ENCODE measurements around the gene ZNF35.
"Not testable (repeated sequence)": the region's sequence is repeated elsewhere in the genome, so short reads cannot be mapped to it uniquely, and the experiment has no call there.

The ZNF35 gene

DNA sequence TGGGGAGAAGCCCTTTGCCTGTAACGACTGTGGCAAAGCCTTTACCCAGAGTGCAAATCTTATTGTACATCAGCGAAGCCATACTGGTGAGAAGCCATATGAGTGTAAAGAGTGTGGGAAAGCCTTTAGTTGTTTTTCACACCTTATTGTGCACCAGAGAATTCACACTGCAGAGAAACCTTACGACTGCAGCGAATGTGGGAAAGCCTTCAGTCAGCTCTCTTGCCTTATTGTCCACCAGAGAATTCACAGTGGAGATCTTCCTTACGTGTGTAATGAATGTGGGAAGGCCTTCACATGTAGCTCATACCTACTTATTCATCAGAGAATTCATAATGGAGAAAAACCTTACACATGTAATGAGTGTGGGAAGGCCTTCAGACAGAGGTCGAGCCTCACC is 10.9 kb downstream of the ZNF35 start:
- no peak overlapping the region for H3K4me3 ChIP-seq (ENCODE audit: low read length)
- no peaks in the 10 kb centered on the region for H3K9me3 ChIP-seq (ENCODE audit: control insufficient read depth, low read depth, low read length)
- H3K9ac ChIP-seq (ENCODE audit: low read length): no peak overlapping the region
- H3K27me3 ChIP-seq (ENCODE audit: control insufficient read depth, insufficient read depth, low read length): no peaks in the 10 kb centered on the region
- no peaks in the 10 kb centered on the region for H3K4me1 ChIP-seq (ENCODE audit: control insufficient read depth, low read depth, low read length)
- H3K36me3 ChIP-seq (ENCODE audit: control insufficient read depth, low read depth, low read length): peaks cover 55% of the 10 kb centered on the region
- no peak overlapping the region for H3K27ac ChIP-seq (ENCODE audit: low read length)

DNA sequence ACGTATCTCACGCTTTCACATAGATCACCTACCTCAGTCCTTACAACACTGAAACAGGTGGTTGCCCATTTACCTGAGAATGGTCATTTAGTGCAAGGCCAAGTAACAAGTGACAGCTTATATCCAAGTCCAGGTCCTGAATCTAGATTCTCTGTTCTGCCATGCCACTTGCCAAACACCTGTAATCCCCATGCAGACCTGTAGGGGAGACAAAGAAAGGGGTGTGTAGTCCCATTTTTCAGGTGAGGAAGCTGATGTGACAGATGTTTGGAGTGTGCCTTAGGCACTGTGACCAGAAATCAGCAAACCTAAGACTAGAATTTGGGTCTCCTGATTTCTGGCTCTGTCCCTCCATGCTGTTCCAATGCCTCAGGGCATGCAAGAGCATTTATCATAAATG is 12.7 kb downstream of the ZNF35 start:
- peaks cover 43% of the 10 kb centered on the region for H3K36me3 ChIP-seq (ENCODE audit: control insufficient read depth, low read depth, low read length)
- no peak overlapping the region for H3K4me3 ChIP-seq (ENCODE audit: low read length)

DNA sequence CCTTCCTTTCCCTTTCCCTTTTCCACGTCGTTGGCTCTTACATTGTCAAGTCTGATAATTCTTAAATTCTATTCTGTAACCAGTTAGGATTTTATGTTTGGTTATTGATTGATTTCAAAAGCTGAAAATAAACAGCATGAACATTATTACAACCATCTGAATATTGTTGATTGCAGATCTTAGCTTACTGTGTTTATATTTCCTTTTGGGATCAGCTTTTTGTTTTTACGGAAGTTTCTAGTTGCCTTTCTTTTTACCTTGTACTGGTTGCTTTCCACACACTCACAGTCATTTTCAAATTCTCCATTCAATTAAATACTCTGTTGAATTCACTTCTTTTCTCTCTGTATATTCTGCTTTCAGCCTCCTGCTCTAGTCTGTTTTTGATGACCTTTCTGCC is 16.6 kb downstream of the ZNF35 start:
- Histone ChIP-seq H3K4me1 (ENCODE audit: control insufficient read depth, low read depth, low read length) (no peaks in the 10 kb centered on the region), H3K9me3 (ENCODE audit: control insufficient read depth, low read depth, low read length) (no peaks in the 10 kb centered on the region), H3K27ac (ENCODE audit: low read length) (no peak overlapping the region), H3K36me3 (ENCODE audit: control insufficient read depth, low read depth, low read length) (peaks cover 9% of the 10 kb centered on the region), H3K9ac (ENCODE audit: low read length) (no peak overlapping the region), H3K4me3 (ENCODE audit: low read length) (no peak overlapping the region), H3K27me3 (ENCODE audit: control insufficient read depth, insufficient read depth, low read length) (no peaks in the 10 kb centered on the region)

More for the DNA sequence above, 12.7 kb downstream of the ZNF35 start:
- H3K4me1 ChIP-seq (ENCODE audit: control insufficient read depth, low read depth, low read length): no peaks in the 10 kb centered on the region
- no peaks in the 10 kb centered on the region for H3K9me3 ChIP-seq (ENCODE audit: control insufficient read depth, low read depth, low read length)
- H3K9ac ChIP-seq (ENCODE audit: low read length): no peak overlapping the region
- H3K27ac ChIP-seq (ENCODE audit: low read length): no peak overlapping the region
- no peaks in the 10 kb centered on the region for H3K27me3 ChIP-seq (ENCODE audit: control insufficient read depth, insufficient read depth, low read length)

DNA sequence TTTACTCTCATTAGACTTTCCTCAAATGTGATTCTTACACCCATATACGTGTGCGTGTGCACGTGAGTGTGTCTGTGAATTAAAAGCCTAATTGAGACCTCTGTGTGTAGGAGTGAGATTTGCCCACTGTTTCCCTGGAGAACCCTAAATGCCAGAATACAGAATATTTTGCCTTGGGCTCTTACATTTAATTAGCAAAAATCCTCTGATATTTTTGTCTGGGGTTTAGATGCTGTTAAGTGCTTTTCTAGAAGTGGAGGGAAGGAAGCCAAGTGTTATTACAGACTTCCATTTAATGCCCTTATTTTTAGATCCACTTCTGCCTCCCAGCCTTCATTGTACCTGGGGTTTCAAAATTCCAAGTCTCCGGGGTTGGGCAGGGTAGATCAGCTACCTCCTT is 17.8 kb downstream of the ZNF35 start:
- Histone ChIP-seq H3K9me3 (ENCODE audit: control insufficient read depth, low read depth, low read length) (no peaks in the 10 kb centered on the region), H3K36me3 (ENCODE audit: control insufficient read depth, low read depth, low read length) (peaks cover 2% of the 10 kb centered on the region), H3K4me3 (ENCODE audit: low read length) (no peak overlapping the region), H3K9ac (ENCODE audit: low read length) (no peak overlapping the region), H3K27ac (ENCODE audit: low read length) (no peak overlapping the region), H3K4me1 (ENCODE audit: control insufficient read depth, low read depth, low read length) (no peaks in the 10 kb centered on the region), H3K27me3 (ENCODE audit: control insufficient read depth, insufficient read depth, low read length) (no peaks in the 10 kb centered on the region)

DNA sequence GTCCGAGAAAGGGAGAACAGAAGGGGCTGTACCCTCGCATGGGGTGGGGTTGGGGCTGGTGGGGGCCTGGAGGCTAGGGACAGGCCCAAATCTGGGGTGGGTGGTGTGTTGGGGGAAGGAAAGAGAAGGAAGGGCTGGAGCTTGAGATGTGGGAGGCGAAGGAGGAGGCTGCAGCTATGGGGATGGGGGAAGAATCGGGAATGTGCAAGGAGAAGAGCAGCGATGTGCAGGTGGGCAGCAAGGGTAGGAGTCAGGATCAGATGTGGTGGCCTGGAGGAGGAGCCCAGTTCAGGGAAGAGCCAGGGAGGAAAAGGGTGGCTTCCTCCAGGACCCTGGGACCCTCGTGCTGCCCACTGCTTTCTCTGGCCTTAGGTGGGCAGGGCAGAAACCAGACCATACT is 21.2 kb downstream of the ZNF35 start:
- Histone ChIP-seq H3K36me3 (ENCODE audit: control insufficient read depth, low read depth, low read length) (no peaks in the 10 kb centered on the region), H3K9me3 (ENCODE audit: control insufficient read depth, low read depth, low read length) (no peaks in the 10 kb centered on the region), H3K27ac (ENCODE audit: low read length) (no peak overlapping the region), H3K9ac (ENCODE audit: low read length) (no peak overlapping the region), H3K4me1 (ENCODE audit: control insufficient read depth, low read depth, low read length) (no peaks in the 10 kb centered on the region), H3K27me3 (ENCODE audit: control insufficient read depth, insufficient read depth, low read length) (no peaks in the 10 kb centered on the region), H3K4me3 (ENCODE audit: low read length) (no peak overlapping the region)

DNA sequence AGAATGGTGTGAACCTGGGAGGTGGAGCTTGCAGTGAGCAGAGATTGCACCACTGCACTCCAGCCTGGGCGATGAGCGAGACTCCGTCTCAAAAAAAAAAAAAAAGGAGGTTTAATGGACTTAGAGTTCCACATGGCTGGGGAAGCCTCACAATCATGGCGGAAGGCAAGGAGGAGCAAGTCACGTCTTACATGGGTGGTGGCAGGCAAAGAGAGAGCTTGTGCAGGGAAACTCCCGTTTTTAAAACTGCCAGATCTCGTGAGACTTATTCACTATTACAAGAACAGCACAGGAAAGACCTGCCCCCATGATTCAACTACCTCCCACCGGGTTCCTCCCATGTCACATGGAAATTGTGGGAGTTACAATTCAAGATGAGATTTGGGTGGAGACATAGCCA is 24.9 kb downstream of the ZNF35 start:
- not testable (repeated sequence) for H3K4me3 ChIP-seq (ENCODE audit: low read length); H3K36me3 ChIP-seq (ENCODE audit: control insufficient read depth, low read depth, low read length); H3K27me3 ChIP-seq (ENCODE audit: control insufficient read depth, insufficient read depth, low read length); H3K9ac ChIP-seq (ENCODE audit: low read length); H3K9me3 ChIP-seq (ENCODE audit: control insufficient read depth, low read depth, low read length); H3K4me1 ChIP-seq (ENCODE audit: control insufficient read depth, low read depth, low read length); H3K27ac ChIP-seq (ENCODE audit: low read length)

DNA sequence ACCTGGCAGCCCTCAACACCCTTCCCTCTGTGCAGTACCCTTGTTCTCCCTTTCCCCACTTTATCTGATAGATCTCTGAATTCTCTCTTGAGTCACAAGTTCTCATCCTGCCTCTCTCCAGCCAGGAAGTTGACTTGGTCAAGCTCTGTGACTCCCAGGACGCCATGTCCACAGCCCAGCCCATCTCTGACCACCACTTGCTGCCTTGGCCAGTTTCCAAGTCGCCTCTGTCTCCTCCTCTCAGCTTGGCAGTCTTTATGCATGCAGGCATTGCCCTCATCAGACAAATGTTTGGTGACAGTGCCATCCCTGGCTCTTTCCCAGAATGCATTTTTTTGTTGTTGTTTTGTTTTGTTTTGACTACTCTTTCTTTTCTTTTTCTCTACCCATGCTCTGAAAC is 25.7 kb downstream of the ZNF35 start:
- Histone ChIP-seq H3K4me1 (ENCODE audit: control insufficient read depth, low read depth, low read length) (no peaks in the 10 kb centered on the region), H3K27me3 (ENCODE audit: control insufficient read depth, insufficient read depth, low read length) (no peaks in the 10 kb centered on the region), H3K27ac (ENCODE audit: low read length) (no peak overlapping the region), H3K9ac (ENCODE audit: low read length) (no peak overlapping the region), H3K36me3 (ENCODE audit: control insufficient read depth, low read depth, low read length) (no peaks in the 10 kb centered on the region), H3K9me3 (ENCODE audit: control insufficient read depth, low read depth, low read length) (no peaks in the 10 kb centered on the region), H3K4me3 (ENCODE audit: low read length) (no peak overlapping the region)

DNA sequence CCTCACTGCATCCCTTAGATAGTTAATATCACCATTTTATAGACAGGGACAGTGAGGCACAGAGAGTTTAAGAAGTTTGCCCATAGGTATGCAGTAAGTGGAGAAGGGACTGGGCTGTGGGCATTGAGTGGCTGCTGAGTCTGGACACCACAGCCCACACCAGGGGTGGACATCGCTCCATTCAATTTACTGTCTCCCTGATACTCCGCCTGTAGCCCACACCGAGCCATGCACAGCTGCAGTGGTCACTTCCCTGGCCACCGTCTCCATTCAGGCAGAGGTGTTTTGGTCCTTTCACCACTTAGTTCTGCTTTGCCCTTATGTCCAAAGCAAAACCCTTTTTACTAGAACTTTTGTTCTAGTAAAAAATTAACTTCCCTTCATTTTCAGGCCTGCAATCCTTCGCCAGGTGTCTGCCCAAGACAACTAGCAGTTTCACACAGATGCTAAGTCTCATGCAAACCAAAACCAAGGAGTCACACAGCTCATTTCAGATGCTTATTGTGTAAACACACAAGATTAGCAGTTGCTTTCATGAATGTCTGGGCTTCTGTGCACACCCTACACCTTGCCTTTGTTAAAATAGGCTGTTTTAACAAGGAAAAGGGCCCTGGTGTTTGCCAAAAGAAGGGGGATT is 30.1 kb downstream of the ZNF35 start:
- Histone ChIP-seq H3K9ac (ENCODE audit: low read length) (no peak overlapping the region), H3K27ac (ENCODE audit: low read length) (no peak overlapping the region), H3K27me3 (ENCODE audit: control insufficient read depth, insufficient read depth, low read length) (no peaks in the 10 kb centered on the region), H3K36me3 (ENCODE audit: control insufficient read depth, low read depth, low read length) (no peaks in the 10 kb centered on the region), H3K9me3 (ENCODE audit: control insufficient read depth, low read depth, low read length) (peaks cover 14% of the 10 kb centered on the region), H3K4me3 (ENCODE audit: low read length) (no peak overlapping the region), H3K4me1 (ENCODE audit: control insufficient read depth, low read depth, low read length) (no peaks in the 10 kb centered on the region)

DNA sequence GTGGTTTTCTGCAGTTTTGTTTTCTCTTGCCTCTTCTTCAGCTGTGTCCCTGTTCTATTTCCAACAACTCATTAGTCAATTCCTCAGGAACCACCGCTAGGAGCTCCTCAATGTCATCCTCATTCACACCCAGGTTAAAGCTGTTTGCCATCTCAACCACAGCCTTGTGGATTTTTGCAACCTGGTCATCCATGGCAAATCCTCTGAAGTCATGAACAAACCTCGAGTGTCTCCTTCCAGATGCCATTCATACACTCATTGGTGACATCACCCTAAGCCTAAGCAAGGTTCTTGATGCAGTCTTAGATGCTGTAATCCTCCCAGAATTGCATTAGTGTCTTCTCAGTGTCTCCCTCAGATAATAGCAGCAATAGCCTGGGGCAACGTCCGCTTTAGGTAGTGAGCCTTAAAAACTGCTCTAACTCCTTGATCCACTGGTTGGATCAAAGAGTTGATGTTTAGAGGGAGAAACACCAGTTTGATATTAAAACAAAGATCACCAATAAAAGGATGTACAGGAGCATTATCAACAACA is 32.5 kb downstream of the ZNF35 start:
- H3K4me3 ChIP-seq (ENCODE audit: low read length): no peak overlapping the region

DNA sequence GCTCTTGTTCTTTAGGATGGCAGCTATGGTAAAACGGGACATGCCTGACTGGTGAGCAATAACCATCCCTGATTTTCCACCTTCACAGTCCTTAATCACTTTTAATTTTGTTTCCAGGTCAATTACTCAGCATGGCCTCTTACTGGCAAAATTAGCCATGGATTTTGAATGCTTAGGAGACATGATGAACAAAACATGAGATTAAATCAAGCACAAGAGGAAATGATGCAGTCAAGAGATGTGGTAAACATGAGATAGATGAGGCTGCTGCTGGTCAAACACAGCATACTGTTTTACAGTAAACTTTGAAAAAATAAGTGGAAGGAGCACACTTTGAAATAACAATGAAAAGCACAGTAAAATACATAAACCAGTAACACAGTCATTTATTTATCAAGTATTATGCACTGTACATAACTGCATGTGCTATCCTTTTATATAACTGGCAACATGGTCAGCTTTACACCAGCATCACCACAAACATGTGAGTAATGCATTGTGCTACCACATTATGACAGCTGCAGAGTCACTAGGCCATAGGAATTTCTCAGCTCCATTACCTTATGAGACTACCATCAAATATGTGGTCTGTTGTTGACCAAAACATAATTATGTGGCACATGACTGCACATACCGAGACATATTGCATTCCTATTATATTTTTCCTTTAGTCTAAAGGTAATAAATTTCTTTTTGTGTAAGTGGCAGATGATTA is 33.8 kb downstream of the ZNF35 start:
- Histone ChIP-seq H3K36me3 (ENCODE audit: control insufficient read depth, low read depth, low read length) (no peaks in the 10 kb centered on the region), H3K4me1 (ENCODE audit: control insufficient read depth, low read depth, low read length) (peaks cover 5% of the 10 kb centered on the region), H3K27me3 (ENCODE audit: control insufficient read depth, insufficient read depth, low read length) (peaks cover 5% of the 10 kb centered on the region), H3K27ac (ENCODE audit: low read length) (no peak overlapping the region), H3K9ac (ENCODE audit: low read length) (no peak overlapping the region), H3K9me3 (ENCODE audit: control insufficient read depth, low read depth, low read length) (peaks cover 22% of the 10 kb centered on the region), H3K4me3 (ENCODE audit: low read length) (no peak overlapping the region)

More for the DNA sequence above, 32.5 kb downstream of the ZNF35 start:
- Histone ChIP-seq H3K9ac (ENCODE audit: low read length) (no peak overlapping the region), H3K9me3 (ENCODE audit: control insufficient read depth, low read depth, low read length) (peaks cover 19% of the 10 kb centered on the region), H3K27me3 (ENCODE audit: control insufficient read depth, insufficient read depth, low read length) (peaks cover 1% of the 10 kb centered on the region), H3K36me3 (ENCODE audit: control insufficient read depth, low read depth, low read length) (no peaks in the 10 kb centered on the region), H3K4me1 (ENCODE audit: control insufficient read depth, low read depth, low read length) (peaks cover 5% of the 10 kb centered on the region), H3K27ac (ENCODE audit: low read length) (no peak overlapping the region)

DNA sequence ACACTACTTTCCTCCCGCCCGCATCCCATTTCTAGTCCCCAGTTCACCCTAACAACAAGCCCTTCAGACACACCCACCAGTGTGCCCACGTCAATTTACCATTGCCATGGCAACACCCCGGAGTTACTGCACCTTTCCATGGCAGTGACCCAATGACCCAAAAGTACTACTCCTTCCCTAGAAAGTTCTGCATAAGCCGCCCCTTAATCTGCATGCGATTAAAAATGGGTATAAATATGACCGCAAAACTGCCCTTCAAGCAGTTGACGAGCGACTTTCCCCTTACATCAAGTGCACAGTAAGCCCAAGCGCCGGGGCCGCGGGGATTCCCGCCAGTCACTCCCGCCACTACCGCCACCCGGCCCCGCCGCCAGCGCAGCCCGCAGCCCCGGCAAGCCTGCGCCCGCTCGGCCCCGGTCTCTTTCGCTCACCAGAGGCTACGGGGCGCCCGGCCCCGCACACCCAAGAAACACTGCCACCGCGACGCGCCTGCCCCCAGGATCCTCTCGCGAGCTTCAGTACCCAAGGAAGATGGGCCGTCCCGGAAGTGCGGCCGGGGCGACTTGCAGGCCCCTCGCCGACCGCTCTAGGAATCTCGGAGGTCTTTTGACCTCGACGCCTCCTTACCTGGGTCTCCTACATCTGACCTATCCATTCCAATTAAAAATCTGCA is 36.7 kb downstream of the ZNF35 start:
- peak overlapping the region; percentile 68 for H3K9ac ChIP-seq (ENCODE audit: low read length)
- no peak overlapping the region for H3K27ac ChIP-seq (ENCODE audit: low read length)
- peaks cover 22% of the 10 kb centered on the region for H3K9me3 ChIP-seq (ENCODE audit: control insufficient read depth, low read depth, low read length)
- peaks cover 5% of the 10 kb centered on the region for H3K4me1 ChIP-seq (ENCODE audit: control insufficient read depth, low read depth, low read length)
- H3K27me3 ChIP-seq (ENCODE audit: control insufficient read depth, insufficient read depth, low read length): peaks cover 5% of the 10 kb centered on the region
- no peaks in the 10 kb centered on the region for H3K36me3 ChIP-seq (ENCODE audit: control insufficient read depth, low read depth, low read length)
- peak overlapping the region; percentile 89 for H3K4me3 ChIP-seq (ENCODE audit: low read length)

Data from iPS-18a (cell line).